ENCODE data around the gene DGCR2.

Gene DGCR2

DNA sequence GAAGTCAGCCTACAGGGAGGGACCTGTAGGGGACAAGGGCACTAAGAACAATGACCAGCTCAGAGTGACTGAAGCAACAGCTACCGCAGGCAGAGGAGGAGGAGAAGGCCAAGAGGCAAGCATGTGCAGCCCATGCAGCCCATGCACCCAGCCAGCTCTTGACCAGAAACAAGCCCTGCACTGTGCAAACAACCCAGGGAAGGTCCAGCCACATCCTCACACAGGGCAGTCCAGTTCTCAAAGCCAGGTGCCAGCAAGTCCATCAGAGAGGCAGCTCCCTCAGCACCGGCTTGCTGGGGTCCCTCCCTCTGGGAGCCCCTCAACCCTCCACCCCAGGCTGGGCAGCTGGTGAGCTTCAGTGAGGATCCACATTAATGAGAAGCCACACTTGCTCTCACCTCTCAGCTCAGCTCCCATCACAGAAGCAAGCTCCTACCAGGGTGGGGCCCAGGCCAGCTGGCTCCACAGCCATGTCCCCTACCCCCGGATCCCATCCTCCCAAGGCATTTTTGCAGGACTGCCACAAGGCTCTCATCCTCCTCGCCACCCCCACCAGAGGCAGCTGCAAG lies 7.1 kb downstream of the DGCR2 start:
- Mint-ChIP-seq H3K4me1 (peaks cover 48% of the 10 kb centered on the region), H3K27ac (no peak overlapping the region)
- ATAC-seq (ENCODE audit: low read depth), result no peak

DNA sequence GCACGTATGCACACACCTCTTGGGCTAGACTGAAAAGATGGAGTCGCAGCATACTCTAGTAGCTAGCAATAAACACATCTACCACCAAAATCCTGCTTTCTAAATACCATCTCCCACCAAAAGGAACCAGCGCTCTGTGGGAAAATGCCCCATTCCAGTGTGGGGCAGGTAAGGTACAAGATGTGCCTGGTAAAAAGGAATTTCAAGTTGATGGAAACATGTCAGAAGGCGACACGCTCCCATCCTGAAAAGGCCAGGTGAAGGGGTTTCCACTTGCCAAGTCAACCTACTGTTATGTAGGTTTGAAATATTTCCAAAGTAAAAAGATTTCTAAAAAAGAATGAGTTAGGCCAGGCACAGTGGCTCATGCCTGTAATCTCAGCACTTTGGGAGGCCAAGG lies 8.8 kb downstream of the DGCR2 start:
- DNase-seq (ENCODE audit: low spot score in 2 of 2), result no peak
- ATAC-seq (ENCODE audit: low read depth), result no peak
- Mint-ChIP-seq H3K4me3 (no peak overlapping the region), H3K36me3 (no peaks in the 10 kb centered on the region), H3K9me3 (no peaks in the 10 kb centered on the region), H3K27me3 (no peaks in the 10 kb centered on the region), H3K4me1 (peaks cover 49% of the 10 kb centered on the region), H3K27ac (no peak overlapping the region)

More for the DNA sequence above, 7.1 kb downstream of the DGCR2 start:
- H3K27me3 Mint-ChIP-seq, result no peaks in the 10 kb centered on the region
- DNase-seq (ENCODE audit: low spot score in 2 of 2), result no peak
- no peaks in the 10 kb centered on the region for H3K36me3 Mint-ChIP-seq
- H3K4me3 Mint-ChIP-seq, result no peak overlapping the region
- no peaks in the 10 kb centered on the region for H3K9me3 Mint-ChIP-seq

DNA sequence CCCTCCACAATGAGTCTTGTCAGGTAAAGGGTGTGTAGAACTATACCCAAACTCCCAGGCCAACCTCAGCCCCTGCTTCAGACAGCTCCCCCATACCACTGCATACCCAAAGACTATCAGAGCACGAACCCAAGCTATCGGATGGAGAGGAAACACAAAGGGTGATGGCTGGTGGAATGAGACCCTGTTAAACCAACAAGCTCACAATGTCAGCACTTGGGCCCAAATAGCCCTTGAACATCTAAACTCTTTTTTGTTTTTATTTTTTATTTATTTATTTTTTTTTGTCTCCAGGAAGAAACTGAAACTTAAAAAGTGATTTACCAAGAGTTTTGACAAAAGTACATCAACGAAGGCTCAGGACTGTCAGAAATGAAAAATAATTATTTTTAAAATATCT lies 10.6 kb downstream of the DGCR2 start:
- Mint-ChIP-seq H3K27me3 (no peaks in the 10 kb centered on the region), H3K4me1 (peaks cover 45% of the 10 kb centered on the region), H3K36me3 (peaks cover 3% of the 10 kb centered on the region), H3K9me3 (no peaks in the 10 kb centered on the region), H3K4me3 (no peak overlapping the region), H3K27ac (no peak overlapping the region)
- no peak for DNase-seq (ENCODE audit: low spot score in 2 of 2)
- ATAC-seq (ENCODE audit: low read depth), result no peak

DNA sequence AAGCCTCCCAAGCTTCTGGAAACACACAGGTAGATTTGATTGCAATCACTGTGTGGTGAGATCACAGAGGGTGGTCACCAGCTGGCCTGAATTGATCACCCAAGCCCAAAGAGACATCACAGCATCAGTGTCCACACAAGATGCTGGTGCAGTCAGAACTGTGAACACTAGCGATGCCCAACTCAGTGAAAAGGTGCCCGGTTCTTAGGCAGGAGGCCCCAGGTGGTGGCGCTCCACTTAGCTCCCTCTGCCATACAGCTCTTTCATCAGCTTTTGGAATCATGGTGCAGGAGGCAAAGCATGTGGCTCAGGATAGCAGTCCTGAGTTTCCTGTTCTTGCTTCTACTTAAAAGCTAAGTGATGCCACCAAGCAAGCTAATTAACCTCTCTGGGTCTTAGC lies 11.1 kb downstream of the DGCR2 start:
- Mint-ChIP-seq H3K27ac (no peak overlapping the region), H3K4me3 (no peak overlapping the region), H3K36me3 (peaks cover 3% of the 10 kb centered on the region), H3K4me1 (peaks cover 41% of the 10 kb centered on the region), H3K9me3 (no peaks in the 10 kb centered on the region), H3K27me3 (no peaks in the 10 kb centered on the region)
- ATAC-seq (ENCODE audit: low read depth) (no peak), DNase-seq (ENCODE audit: low spot score in 2 of 2) (no peak)

DNA sequence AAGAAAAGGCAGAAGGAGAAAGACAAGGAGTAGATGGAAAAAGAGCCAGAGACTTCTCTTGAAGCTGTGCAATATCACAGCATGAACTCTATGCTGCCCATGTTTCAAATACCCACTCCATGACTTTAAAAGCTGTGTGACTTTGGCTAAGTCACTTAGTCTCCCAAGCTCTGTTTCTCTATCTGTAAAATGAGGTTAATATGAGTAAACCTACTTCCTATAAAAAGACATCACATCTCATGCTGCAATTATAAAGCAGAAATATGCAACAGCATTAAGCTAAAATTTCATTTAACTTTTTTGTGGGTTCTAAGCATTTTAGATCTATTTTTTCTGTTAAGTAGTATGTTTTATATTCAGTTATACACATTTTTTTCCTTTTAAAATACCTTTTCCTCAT lies 11.6 kb downstream of the DGCR2 start:
- H3K4me3 Mint-ChIP-seq, result no peak overlapping the region
- H3K27me3 Mint-ChIP-seq, result no peaks in the 10 kb centered on the region
- no peak for ATAC-seq (ENCODE audit: low read depth)
- no peak overlapping the region for H3K27ac Mint-ChIP-seq
- no peaks in the 10 kb centered on the region for H3K9me3 Mint-ChIP-seq
- peaks cover 3% of the 10 kb centered on the region for H3K36me3 Mint-ChIP-seq
- DNase-seq (ENCODE audit: low spot score in 2 of 2), result no peak
- H3K4me1 Mint-ChIP-seq, result peaks cover 37% of the 10 kb centered on the region

DNA sequence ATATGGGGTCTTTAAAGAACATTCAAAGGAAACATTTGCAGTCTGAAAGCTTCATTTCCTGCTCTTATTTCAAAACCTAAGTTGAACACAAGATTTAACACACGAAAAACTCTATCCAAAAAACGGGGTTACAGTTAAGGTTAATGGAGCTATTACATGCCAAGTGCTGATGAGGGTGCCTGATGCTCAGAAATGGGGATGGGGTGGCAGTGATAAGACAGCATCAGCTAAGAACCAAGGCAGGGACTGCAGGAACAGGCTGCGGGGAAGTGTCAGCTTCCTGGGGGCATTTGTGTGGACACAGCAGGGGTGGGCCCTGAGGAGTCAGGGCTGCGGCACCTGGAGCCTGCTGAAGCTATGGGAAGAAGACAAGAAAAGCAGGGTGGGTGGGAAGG lies 12.2 kb downstream of the DGCR2 start:
- peak overlapping the region; percentile 65 for H3K4me3 Mint-ChIP-seq
- H3K4me1 Mint-ChIP-seq, result peaks cover 33% of the 10 kb centered on the region
- DNase-seq (ENCODE audit: low spot score in 2 of 2) (no peak), ATAC-seq (ENCODE audit: low read depth) (no peak)
- no peaks in the 10 kb centered on the region for H3K9me3 Mint-ChIP-seq
- H3K27ac Mint-ChIP-seq, result peak overlapping the region; percentile 71
- H3K27me3 Mint-ChIP-seq, result no peaks in the 10 kb centered on the region
- peaks cover 3% of the 10 kb centered on the region for H3K36me3 Mint-ChIP-seq

DNA sequence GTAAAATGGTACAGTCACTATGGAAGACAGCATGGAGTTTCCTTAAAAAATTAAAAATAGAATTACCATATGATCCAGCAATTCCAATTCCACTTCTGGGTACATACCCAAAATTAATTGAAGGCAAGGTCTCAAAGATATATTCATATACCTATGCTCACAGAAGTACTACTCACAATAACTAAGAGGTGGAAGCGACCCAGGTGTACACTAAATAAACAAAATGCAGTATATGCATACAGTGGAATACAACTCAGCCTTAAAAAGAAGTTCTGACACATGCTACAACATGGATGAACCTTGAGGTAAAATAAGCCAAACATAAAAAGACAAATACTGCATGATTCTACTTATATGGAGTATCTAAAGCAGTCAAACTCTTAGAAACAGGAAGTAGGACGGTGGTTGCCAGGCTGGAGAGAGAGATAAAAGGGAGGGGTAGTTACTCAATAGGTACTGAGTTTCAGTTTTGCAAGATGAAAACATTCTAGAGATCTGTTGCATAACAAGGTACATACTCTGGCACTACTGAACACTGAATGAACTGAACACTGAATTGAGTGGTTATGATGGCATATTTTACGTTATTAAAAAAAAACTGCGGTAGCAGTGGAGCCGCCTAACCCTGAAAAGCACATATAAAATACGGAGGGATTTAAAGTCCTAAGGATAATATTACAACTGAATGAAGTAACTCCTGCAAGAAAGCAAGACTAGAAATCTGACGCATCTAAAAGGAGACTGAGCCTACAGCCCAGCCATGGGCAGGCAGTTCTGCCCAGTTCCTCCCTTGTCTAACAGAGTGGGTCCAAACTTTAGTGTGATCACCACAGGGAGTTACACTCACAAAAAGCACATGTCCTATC lies 12.8 kb downstream of the DGCR2 start:
- Mint-ChIP-seq H3K4me3 (peak overlapping the region; percentile 65), H3K27me3 (no peaks in the 10 kb centered on the region), H3K9me3 (no peaks in the 10 kb centered on the region), H3K27ac (peak overlapping the region; percentile 71), H3K4me1 (peaks cover 28% of the 10 kb centered on the region), H3K36me3 (peaks cover 3% of the 10 kb centered on the region)
- peak in 1 of 2 donors; percentile 48 for DNase-seq (ENCODE audit: low spot score in 2 of 2)
- peak; percentile 98 for ATAC-seq (ENCODE audit: low read depth)

DNA sequence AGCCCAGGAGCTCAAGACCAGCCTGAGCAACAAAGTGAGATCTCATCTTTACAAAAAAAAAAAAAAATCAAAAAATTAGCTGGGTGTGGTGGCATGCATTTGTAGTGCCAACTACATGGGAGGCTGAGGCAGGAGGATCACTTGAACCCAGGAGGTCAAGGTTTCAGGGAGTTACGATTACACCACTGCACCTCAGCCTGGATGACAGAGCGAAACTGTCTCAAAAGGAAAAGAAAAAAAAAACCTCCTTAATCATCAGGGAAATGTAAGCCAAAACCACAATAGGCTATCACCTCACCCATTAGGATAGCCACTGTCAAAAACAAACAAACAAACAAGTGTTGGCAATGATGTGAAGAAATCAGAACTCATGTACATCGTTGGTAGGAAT lies 13.4 kb downstream of the DGCR2 start:
- Mint-ChIP-seq H3K4me3 (no peak overlapping the region), H3K4me1 (peaks cover 30% of the 10 kb centered on the region), H3K27ac (peak overlapping the region; percentile 24), H3K36me3 (peaks cover 3% of the 10 kb centered on the region), H3K9me3 (no peaks in the 10 kb centered on the region), H3K27me3 (no peaks in the 10 kb centered on the region)
- DNase-seq (ENCODE audit: low spot score in 2 of 2), result no peak
- no peak for ATAC-seq (ENCODE audit: low read depth)

DNA sequence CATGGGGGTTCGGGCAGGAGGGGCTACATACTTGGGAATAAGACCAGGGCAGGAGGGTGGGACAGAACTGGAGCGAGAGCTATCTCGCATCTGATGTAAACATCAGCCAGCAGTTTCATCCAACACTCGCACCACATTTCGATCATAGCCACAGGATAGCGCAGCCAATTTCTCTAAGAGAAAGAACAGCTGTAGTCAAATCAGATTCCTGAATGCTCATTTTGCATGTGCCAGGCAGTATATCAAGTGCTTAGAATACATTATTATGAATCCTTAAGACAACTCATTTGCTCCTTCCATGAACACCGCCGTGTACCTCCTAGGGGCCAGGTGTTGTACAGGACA lies 14.5 kb downstream of the DGCR2 start:
- Mint-ChIP-seq H3K36me3 (peaks cover 3% of the 10 kb centered on the region), H3K4me1 (peaks cover 34% of the 10 kb centered on the region), H3K27me3 (no peaks in the 10 kb centered on the region), H3K4me3 (no peak overlapping the region), H3K9me3 (no peaks in the 10 kb centered on the region), H3K27ac (peak overlapping the region; percentile 80)
- DNase-seq (ENCODE audit: low spot score in 2 of 2), result no peak
- no peak for ATAC-seq (ENCODE audit: low read depth)

DNA sequence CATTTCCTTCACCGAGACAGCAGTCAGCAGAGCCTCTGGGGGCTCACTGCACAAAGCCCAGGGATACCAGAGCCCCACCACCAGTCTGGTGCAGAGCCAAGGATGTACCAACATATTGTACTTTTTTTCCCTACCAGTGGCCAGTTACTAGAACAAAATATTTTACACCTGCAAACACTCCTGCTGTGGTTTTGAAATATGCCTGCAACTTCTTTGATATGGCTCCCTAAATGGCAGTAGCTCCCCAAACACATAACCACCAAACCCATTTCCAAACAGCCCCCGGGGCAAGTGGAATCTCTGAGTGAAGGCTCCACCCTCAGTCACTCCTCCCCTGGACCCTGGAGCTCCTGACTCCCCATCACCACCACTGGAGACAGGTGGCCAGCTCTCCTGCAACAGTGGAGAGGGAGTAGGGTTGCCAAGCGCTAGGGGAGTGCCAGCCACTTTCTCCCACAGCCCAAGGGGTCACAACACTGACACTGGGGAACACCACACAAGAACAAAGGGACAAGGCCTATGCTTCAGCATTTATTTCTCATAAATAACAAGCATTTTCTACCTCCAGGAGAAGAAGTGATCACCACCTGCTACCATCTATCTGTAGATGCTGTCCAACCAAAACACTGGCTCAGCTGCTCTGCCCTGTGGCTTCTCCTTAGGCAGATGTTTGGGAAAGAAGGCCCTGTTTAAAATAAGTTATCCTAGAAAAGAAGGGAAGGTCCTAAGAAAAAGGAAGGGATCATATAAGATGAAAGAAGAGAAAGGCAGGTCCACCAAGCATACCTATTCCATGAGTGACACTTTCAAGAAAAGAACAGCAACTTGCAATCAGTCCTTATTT lies 15.1 kb downstream of the DGCR2 start:
- Mint-ChIP-seq H3K4me1 (peaks cover 36% of the 10 kb centered on the region), H3K27ac (peak overlapping the region; percentile 80), H3K36me3 (peaks cover 4% of the 10 kb centered on the region), H3K4me3 (no peak overlapping the region), H3K27me3 (no peaks in the 10 kb centered on the region), H3K9me3 (no peaks in the 10 kb centered on the region)
- ATAC-seq (ENCODE audit: low read depth), result no peak
- DNase-seq (ENCODE audit: low spot score in 2 of 2), result no peak

DNA sequence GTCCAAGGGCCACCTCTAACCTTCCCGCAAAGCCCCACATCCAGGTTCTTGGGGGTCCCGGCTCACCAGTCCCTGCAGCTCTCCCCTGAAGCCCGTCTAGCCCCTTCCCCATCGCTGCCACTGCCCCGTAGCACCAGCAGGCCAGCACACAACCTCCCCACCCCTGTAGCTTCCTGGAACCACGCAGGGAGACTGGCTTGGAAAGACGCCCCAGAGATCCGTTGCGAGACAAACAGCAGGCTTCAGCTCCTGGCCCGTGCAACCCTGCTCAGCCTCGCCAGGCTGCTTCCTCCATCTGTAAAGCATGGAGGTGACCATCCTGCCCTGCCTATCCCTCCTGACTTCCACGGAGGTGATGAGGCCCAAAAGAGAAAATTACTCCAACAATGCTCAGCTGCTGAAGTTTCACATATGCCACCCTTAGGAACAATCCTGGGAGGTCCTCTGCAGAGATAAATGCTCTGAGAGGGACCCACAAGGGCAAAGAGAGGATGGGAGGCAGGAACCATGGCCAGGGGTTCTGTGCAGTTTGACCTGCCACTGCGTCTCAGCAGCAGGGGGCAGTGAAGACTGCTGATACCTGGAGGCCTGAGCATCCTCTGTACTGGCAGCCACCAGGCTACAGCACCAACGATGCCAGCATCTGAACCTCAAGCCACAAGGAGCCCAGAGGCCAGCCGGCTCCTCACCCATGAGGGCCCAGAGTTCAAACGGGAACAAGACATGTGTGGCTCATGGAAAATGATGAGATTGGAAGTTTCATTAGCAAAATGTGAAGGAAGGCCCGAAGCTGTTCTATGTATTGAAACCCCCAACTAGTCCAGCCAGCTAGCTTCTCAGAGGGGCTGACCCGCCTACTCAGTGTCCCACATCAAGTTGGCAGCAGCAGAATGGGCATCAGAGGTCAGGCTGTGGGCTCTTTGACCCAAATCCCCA lies 16.1 kb downstream of the DGCR2 start:
- DNase-seq (ENCODE audit: low spot score in 2 of 2) (no peak), ATAC-seq (ENCODE audit: low read depth) (peak; percentile 38)
- Mint-ChIP-seq H3K9me3 (no peaks in the 10 kb centered on the region), H3K27me3 (no peaks in the 10 kb centered on the region), H3K36me3 (peaks cover 8% of the 10 kb centered on the region), H3K4me1 (peaks cover 35% of the 10 kb centered on the region), H3K4me3 (no peak overlapping the region), H3K27ac (peak overlapping the region; percentile 31)

DNA sequence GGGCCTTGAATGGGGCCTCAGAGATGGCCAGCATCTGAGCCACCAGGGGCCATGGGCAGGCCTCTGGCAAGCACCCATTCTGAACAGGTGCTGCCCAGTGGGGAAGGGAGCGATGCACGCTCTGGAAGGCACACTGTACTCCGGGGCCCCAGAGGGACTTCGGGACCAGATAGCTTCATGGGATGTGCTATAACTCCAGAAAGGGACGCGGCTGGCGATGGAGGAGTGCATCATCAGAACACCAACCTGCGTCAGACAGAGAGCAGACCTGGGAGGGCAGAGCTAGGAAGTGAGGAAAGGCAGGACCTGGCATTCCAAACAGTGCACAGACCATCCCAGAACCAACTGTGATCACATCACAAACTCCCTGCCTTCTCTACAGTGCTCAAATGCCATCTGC lies 16.8 kb downstream of the DGCR2 start:
- H3K4me1 Mint-ChIP-seq, result peaks cover 35% of the 10 kb centered on the region
- no peak overlapping the region for H3K4me3 Mint-ChIP-seq
- ATAC-seq (ENCODE audit: low read depth) (no peak), DNase-seq (ENCODE audit: low spot score in 2 of 2) (no peak)
- no peak overlapping the region for H3K27ac Mint-ChIP-seq
- peaks cover 8% of the 10 kb centered on the region for H3K36me3 Mint-ChIP-seq
- H3K9me3 Mint-ChIP-seq, result no peaks in the 10 kb centered on the region
- no peaks in the 10 kb centered on the region for H3K27me3 Mint-ChIP-seq

DNA sequence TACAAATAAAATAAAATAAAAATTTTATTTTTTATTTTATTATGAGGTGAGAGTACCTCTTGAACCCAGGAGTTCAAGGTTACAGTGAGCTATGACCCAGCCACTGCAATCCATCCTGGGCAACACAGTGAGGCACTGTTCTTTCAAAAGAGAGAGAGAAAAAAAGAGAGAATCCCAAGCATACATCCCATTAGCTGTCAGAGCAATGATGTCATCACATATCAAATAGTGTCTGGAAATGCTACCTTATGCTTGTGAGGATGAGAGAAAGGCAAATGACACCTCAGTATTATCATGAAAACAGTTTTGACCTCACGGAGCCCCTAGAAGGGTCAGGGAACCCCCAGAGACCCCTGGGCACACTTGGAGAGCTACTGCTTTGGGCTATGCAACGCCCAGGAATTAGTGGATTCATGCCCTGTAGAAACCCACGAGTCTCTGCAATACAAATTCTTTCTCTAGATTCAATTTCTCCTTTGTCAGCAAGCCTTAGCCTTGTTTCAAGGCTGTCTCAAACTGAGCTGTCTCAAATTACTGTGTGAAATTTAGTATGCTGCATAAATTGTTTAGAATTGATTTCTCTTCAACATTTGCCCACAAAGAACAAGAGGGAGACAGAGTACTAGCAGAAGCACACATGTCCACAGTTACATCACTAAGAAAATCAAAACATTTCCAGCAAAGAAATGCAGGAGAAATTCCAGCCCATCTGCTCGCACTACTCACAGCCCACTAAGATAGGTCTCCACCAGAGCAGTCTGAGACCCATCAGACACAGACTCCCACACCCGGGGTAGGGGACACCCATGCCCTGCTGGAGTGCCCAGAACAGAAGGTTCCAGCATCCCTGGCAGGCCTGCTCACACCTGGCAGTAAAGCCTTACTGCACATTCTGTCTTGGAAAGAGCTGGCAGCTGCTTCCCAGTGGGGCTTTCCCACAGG lies 18.1 kb downstream of the DGCR2 start:
- H3K27me3 Mint-ChIP-seq, result no peaks in the 10 kb centered on the region
- H3K36me3 Mint-ChIP-seq, result peaks cover 8% of the 10 kb centered on the region
- ATAC-seq (ENCODE audit: low read depth), result no peak
- no peaks in the 10 kb centered on the region for H3K9me3 Mint-ChIP-seq
- no peak for DNase-seq (ENCODE audit: low spot score in 2 of 2)
- no peak overlapping the region for H3K4me3 Mint-ChIP-seq
- peaks cover 28% of the 10 kb centered on the region for H3K4me1 Mint-ChIP-seq
- no peak overlapping the region for H3K27ac Mint-ChIP-seq
